LNCaP clone FGC (cell line): ENCODE results near the gene DIS3L2.

Source experiments
- DNase-seq: peaks from one replicate; pipeline ENCODE4 v3.0.0-alpha.2; 2011; ENCODE audit warnings: low read depth
- H3K4me3 ChIP-seq: 2 replicates; pipeline ENCODE4 v1.5.1; 2011; ENCODE audit warnings: mild to moderate bottlenecking, low read depth, low read length, control low read depth
- TF ChIP-seq, protein P1 (sequence below): IDR thresholded peaks from 2 replicates; pipeline ENCODE4 v1.5.1; 2012; ENCODE audit warnings: mild to moderate bottlenecking; ENCODE audit not compliant: control insufficient read depth, insufficient read depth; ENCODE audit errors: extremely low read depth

The DIS3L2 gene

DNA sequence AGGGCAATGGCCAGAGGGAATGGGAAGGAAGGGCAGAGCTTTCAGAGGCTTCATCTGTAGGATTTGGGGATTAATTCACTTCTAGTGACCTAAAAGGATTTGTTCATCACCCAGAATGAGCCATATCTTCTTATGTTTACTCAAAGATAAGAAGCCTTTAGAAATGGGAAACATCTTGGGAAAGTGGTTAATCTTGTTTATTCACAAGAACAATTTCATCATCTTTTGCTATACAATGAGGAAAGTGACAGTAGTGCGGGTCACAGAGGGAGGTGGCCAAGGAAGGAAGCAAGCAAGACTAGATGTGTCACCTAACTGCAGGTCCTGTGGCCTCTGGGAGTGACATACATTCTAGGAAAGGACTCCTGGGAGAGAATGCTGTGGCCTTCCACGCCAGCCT lies 276.6 kb downstream of the DIS3L2 start:
- TF ChIP-seq, protein P1, sequence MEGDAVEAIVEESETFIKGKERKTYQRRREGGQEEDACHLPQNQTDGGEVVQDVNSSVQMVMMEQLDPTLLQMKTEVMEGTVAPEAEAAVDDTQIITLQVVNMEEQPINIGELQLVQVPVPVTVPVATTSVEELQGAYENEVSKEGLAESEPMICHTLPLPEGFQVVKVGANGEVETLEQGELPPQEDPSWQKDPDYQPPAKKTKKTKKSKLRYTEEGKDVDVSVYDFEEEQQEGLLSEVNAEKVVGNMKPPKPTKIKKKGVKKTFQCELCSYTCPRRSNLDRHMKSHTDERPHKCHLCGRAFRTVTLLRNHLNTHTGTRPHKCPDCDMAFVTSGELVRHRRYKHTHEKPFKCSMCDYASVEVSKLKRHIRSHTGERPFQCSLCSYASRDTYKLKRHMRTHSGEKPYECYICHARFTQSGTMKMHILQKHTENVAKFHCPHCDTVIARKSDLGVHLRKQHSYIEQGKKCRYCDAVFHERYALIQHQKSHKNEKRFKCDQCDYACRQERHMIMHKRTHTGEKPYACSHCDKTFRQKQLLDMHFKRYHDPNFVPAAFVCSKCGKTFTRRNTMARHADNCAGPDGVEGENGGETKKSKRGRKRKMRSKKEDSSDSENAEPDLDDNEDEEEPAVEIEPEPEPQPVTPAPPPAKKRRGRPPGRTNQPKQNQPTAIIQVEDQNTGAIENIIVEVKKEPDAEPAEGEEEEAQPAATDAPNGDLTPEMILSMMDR, result no peak
- peak; percentile 39 for DNase-seq
- no peak overlapping the region for H3K4me3 ChIP-seq

DNA sequence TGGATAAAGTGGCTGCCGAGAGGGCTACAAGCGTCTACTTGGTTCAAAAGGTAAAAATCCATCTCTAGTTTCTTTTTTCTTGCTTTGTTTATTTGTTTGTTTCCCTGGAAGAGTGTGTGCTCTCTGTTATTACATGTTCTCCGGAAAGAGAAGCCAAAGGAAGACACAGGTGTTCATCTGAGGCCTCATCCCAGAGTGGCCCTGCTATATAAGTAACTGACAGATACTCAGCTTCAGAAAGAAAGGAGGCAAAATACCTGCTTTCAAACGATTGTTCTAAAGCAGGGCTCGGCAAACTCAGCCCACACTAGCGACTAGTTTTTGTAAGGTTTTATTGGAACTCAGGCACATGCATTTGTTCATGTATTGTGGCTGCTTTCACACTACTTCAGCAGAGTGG lies 277.1 kb downstream of the DIS3L2 start:
- no peak for DNase-seq
- H3K4me3 ChIP-seq, result no peak overlapping the region
- TF ChIP-seq, protein P1, result no peak

DNA sequence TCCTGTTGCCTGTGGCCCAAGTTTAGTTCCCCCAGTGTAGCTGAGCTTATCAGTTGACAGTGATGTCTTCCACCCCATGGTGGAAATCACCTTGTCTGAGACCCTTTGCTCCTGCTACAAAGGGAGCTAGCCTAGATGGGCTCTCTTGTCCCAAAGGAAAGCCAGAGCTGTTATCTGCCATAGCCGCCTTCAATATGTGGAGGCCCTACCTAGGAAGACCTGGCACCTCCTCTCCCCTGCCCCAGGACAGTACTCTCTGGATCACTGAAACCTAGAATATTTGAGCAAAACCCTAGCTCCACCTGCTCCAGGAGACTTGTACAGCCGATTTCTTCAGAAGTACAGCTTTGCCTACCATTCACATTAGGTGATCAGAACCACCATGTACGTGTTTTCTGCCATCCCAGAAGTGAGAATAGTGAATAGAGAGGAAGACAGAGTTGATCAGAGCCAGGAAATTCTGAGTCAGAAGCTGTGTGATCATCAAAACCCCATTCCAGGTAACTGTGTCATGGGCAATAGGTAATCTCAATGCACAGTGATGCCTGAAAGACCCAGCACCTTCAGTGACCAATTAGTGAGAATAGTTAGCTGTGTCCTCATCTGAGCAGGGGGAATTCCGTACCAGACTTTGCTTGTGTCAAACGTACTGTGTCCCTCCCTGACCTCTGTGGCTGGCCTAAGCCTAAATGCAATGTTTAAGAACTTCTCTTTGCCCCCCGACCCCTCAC lies 278.6 kb downstream of the DIS3L2 start:
- DNase-seq, result no peak
- no peak overlapping the region for H3K4me3 ChIP-seq
- TF ChIP-seq, protein P1, result no peak

DNA sequence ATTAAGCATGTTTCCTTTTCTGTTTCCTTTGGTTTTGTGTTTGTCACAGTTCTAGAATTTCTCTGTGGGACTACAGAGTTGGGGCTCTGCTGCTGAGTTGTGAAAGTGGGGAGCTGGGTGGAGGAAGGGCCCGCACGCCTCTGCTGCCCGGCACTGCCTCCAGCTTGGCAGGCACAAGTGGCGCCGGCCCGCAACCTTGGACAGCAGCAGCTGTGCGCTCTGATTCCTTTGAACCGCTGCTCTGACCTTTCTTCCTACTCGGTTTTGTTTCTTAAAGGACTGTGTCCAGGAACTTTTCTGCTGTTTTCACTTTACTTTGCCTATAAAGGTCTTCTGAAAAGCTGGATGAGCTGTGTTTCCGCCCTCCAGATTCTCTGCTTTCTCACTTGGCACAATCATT lies 279.4 kb downstream of the DIS3L2 start:
- DNase-seq, result no peak
- H3K4me3 ChIP-seq, result no peak overlapping the region
- TF ChIP-seq, protein P1, result no peak

DNA sequence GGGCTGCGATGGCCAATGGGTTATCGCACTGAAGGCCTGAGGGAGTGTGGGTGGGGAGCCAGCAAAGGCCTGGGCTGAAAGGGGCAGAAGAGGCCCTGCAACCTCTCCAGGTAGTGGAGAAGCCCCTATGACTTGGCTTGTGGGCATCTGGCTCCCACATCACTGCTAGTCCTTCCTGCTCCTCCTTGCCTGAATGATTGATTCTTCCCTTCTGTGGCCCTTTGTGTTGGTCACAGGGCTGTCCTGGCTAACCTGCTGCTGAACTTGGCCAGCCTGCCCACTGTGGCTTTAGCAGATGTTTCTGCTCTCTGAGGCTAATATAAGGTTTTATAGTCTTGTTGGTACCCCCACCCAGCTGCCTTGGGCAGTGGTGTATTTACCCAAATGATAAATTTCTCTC lies 280.8 kb downstream of the DIS3L2 start:
- no peak for DNase-seq
- TF ChIP-seq, protein P1, result no peak
- no peak overlapping the region for H3K4me3 ChIP-seq

DNA sequence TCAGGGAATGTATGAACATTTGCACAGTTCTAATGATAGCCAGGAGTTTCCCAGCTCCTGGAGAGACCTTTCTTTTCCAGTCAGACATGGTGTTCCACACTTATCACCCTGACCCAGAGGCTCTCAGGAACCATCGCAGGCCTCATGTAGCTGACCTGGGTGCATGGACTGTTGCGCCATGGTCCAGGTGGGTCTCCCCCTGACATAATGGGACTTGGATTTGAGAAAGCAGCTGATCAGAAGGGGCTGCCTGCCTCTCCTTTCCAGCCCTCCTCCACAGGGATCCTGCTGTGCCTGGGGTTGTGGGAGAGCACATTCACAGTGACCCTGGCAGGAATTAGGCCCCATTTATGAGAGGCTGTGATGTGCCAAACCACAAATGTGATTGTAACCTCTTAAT lies 283.6 kb downstream of the DIS3L2 start:
- TF ChIP-seq, protein P1, result no peak
- no peak for DNase-seq
- H3K4me3 ChIP-seq, result no peak overlapping the region

- no peak overlapping the region for H3K4me3 ChIP-seq
- no peak for DNase-seq
- TF ChIP-seq, protein P1, result no peak
These were observed 284.7 kb downstream of the DIS3L2 start for GRCh38 chr2:232246245-232246644.
